OCI-LY7 (cell line): ENCODE measurements around the gene PAX7.

Experiments used
- EZH2phosphoT487 ChIP-seq: fragments of 200-600 bp; sonication (generic); IDR thresholded peaks from 2 replicates; pipeline ENCODE4 v1.6.1; 2018; ENCODE audit warnings: low read depth, borderline replicate concordance, mild to moderate bottlenecking, mixed run types, antibody characterized with exemption, low read length, moderate library complexity, mixed read lengths
- TF ChIP-seq, protein P1 (sequence below): fragments of 200-600 bp; sonication (generic); conservative IDR thresholded peaks from 2 replicates; pipeline ENCODE4 v1.5.1; 2014; ENCODE audit warnings: mild to moderate bottlenecking, antibody characterized with exemption, low read length, moderate library complexity, mixed read lengths

DNA sequence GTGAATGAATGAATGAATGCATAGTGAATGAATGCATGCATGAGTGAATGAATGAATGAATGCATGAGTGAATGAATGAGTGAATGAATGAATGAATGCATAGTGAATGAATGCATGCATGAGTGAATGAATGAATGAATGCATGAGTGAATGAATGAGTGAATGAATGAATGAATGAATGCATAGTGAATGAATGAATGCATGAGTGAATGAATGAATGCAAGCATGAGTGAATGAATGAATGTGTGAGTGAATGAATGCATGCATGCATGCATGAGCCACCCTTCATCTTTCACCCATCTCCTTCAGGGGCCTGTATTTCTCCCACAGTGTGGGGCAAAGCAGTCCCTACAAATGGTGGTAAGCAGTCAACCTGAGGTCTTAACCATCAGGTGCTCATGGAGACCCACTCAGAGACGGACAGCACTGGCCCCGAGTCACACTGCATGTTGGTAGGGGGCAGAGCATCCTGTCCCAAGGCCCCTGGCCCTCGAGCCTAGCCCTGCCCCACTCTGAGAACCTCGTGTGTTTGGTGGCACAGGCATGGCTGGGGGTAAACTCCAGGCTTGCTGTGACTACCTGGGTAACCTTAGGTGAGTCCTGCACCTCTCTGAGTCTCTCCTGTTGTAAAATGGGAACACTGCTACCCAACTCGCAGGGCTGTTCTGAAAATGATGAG is 28.0 kb upstream of the PAX7 start:
- TF ChIP-seq, protein P1, sequence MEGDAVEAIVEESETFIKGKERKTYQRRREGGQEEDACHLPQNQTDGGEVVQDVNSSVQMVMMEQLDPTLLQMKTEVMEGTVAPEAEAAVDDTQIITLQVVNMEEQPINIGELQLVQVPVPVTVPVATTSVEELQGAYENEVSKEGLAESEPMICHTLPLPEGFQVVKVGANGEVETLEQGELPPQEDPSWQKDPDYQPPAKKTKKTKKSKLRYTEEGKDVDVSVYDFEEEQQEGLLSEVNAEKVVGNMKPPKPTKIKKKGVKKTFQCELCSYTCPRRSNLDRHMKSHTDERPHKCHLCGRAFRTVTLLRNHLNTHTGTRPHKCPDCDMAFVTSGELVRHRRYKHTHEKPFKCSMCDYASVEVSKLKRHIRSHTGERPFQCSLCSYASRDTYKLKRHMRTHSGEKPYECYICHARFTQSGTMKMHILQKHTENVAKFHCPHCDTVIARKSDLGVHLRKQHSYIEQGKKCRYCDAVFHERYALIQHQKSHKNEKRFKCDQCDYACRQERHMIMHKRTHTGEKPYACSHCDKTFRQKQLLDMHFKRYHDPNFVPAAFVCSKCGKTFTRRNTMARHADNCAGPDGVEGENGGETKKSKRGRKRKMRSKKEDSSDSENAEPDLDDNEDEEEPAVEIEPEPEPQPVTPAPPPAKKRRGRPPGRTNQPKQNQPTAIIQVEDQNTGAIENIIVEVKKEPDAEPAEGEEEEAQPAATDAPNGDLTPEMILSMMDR, result no peak
- TF ChIP-seq EZH2phosphoT487, result no peak
